ENCODE measurements around the gene FBXL16. TPM values are rescaled to one million over a fixed set of nuclear protein-coding genes. Genes with fewer than 3 reads are reported as not detected.

FBXL16 gene
- total and polyA plus RNA-seq, 2 experiments from 2014 or later = 8.9 to 12.6 TPM

- Histone ChIP-seq H3K27ac (ENCODE audit: low read depth) (no peak overlapping the region), H3K27me3 (ENCODE audit: insufficient read depth) (peaks cover 6% of the 10 kb centered on the region; the same call in 1 of the 2 replicates), H3K79me2 (replicated peaks; ENCODE audit: insufficient read depth) (no peaks in the 10 kb centered on the region), H3K36me3 (ENCODE audit: insufficient read depth) (no peaks in the 10 kb centered on the region; the same call in 1 of the 2 replicates), H3F3A (replicated peaks; ENCODE audit: low read depth) (peaks cover 10% of the 10 kb centered on the region), H2AFZ (no peak overlapping the region), H4K20me1 (replicated peaks; ENCODE audit: insufficient read depth) (no peaks in the 10 kb centered on the region), H3K9me2 (ENCODE audit: insufficient read depth) (no peaks in the 10 kb centered on the region), H3K4me2 (no peak overlapping the region), H3K4me1 (ENCODE audit: insufficient read depth) (no peaks in the 10 kb centered on the region), H3K4me3 (no peak overlapping the region)
- Mint-ChIP-seq H3K9me3 (no peaks in the 10 kb centered on the region), H3K27ac (no peak overlapping the region), H3K4me3 (no peak overlapping the region), H3K36me3 (ENCODE audit: low read depth) (peaks cover 18% of the 10 kb centered on the region), H3K4me1 (no peaks in the 10 kb centered on the region; the same call in 2 of the 3 replicates), H3K27me3 (ENCODE audit: insufficient read depth, low read depth, poor library complexity) (peaks cover 19% of the 10 kb centered on the region)
- DNase-seq (ENCODE audit: low spot score) = no peak
- ATAC-seq = no peak
- TF ChIP-seq ZNF462 (CRISPR knock-in tag; IDR thresholded peaks at IDR 0.05) (no peak), ZNF331 (CRISPR knock-in tag; IDR thresholded peaks at IDR 0.05; ENCODE audit: low read depth) (no peak), POLR2AphosphoS5 (IDR thresholded peaks at IDR 0.05; ENCODE audit: low read depth) (no peak), CREB1 (CRISPR knock-in tag; IDR thresholded peaks at IDR 0.05; ENCODE audit: low read depth) (no peak), ZNF114 (CRISPR knock-in tag; IDR thresholded peaks at IDR 0.05) (no peak), JUNB (IDR thresholded peaks at IDR 0.05; ENCODE audit: unreplicated experiment) (no peak), STAT1 (IDR thresholded peaks at IDR 0.05; ENCODE audit: unreplicated experiment) (no peak), EZH2 (IDR thresholded peaks at IDR 0.05; ENCODE audit: low read depth, unreplicated experiment) (no peak), EZH2phosphoT487 (IDR thresholded peaks at IDR 0.05; ENCODE audit: unreplicated experiment) (no peak), REST (IDR thresholded peaks at IDR 0.05; ENCODE audit: unreplicated experiment) (no peak)
- TF ChIP-seq, protein P1, sequence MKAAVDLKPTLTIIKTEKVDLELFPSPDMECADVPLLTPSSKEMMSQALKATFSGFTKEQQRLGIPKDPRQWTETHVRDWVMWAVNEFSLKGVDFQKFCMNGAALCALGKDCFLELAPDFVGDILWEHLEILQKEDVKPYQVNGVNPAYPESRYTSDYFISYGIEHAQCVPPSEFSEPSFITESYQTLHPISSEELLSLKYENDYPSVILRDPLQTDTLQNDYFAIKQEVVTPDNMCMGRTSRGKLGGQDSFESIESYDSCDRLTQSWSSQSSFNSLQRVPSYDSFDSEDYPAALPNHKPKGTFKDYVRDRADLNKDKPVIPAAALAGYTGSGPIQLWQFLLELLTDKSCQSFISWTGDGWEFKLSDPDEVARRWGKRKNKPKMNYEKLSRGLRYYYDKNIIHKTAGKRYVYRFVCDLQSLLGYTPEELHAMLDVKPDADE (IDR thresholded peaks at IDR 0.05) = no peak
Measured at GRCh38 chr16:730666-731509, 25.3 kb upstream of the FBXL16 start.

All from GM23338 (cell line).